HG03378 (cell line): ENCODE data around the gene ZKSCAN5.
"Not testable (repeated sequence)": the region's sequence is repeated elsewhere in the genome, so short reads cannot be mapped to it uniquely, and the experiment has no call there.

Experiments used
- ATAC-seq: cut with Tn5 transposase; IDR thresholded peaks from one replicate; pipeline ENCODE4 v1.9.1; 2021; ENCODE audit warnings: mild to moderate bottlenecking, moderate library complexity; ENCODE audit not compliant: unreplicated experiment

ZKSCAN5 gene

DNA sequence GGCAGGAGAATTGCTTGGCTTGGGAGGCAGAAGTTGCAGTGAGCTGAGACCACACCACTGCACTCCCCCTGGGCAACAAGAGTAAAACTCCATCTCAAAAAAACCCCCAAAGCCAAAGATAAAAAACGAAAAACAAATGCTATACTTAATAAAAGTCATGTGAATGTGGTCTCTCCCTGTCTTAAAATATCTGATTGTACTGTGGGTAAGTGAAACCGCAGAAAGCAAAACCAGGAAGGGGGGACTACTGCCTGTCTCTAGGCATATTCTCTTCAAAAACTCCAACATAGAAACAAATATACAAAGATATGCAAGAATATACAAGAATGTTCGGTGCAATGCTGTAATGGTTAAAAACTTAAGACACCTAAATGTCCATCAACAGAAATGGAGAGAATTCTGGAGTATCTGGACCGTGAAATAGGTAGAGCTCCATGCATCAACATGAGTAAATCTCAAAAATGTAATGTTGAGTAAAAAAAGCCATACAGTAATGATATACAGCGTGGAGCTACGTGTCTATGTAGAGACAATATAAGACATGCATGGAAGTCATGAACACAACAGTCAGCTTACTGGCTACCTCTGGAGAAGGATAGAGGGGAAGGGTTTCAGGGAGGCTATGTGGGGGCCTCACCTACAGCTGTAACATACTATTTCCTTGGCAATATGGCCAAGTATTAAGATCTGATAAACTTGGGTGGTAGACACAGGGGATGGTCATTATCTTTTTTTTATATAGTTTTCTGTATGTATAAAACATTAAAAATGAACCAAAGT, 6.5 kb upstream of the ZKSCAN5 start:
- no peak for ATAC-seq

- ATAC-seq, result no peak
Observed at GRCh38 chr7:99498546-99498944, 5.9 kb upstream of the ZKSCAN5 start.

GRCh38 chr7:99499371-99499720, 5.1 kb upstream of the ZKSCAN5 start:
- peak; percentile 14 for ATAC-seq

DNA sequence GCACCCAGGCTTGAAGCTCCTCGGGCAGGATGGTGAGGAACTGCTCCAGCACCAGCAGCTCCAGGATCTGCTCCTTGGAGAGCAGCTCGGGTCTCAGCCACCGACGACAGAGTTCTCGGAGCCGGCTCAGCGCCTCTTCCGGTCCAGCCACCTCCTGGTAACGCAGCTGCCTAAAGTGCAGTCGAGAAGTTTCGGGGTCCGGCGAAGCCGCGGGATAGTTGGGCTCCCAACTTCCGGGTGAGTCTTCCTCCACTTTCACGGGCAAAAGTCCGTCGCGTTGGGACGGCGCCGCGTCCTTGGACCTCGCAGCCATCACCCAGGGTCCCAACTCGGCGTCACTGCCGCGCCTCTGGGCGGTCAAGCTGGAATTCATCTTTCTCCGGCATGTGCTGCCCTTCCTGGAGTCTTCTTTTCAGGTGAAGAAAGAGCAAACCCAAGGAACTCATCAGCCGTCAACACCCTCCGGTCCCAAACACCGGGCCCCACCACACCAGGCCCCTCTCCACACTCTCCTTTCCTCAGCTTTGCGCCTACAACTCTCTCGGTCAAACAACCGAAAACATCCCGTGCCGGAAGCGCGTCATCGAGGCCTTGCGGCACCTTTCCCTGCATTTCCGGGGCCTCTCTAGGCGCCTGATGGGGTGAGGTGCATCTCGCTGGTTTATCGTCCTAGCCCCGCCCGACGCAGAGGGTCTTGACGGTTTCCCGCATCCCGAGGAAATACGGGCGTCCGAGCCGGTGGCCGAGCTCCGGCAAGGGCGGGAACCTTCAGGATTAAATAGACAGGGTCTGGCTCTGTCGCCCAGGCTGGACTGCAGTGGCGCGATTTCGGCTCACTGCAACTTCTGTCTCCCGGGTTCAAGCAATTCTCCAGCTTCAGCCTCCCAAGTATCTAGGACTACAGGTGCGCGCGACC, 4.5 kb upstream of the ZKSCAN5 start, which contains the start of gene ZNF394:
Gene ZNF394 (minus strand): TSS at position 561 of the 916 bp plus-strand sequence. CDS start 188 bp downstream, at position 373.
- peak; percentile 44 for ATAC-seq

- ATAC-seq, result no peak
Observed at GRCh38 chr7:99500637-99501009, 3.8 kb upstream of the ZKSCAN5 start.

GRCh38 chr7:99501236-99501635, 3.2 kb upstream of the ZKSCAN5 start:
- ATAC-seq, result not testable (repeated sequence)

DNA sequence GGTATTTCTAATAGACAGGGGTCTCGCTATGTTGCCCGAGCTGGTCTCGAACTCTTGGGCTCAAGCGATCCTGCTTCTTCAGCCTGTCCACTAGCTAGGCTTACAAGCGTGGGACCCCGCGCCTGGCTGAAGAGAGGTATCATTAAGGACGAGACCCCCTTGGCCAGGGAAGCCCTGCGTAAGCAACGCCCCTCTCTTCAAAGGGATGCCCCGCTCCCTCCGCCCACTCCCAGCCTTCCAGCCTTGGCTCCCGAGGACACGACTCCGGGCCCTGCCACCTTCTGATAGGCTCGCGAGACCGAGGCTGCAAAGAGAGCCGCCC, 220 bp upstream of the ZKSCAN5 start:
- no peak for ATAC-seq

- no peak for ATAC-seq
Observed at GRCh38 chr7:99505324-99505662, 831 bp downstream of the ZKSCAN5 start.

- ATAC-seq, result no peak
Observed at GRCh38 chr7:99514050-99514449, 9.6 kb downstream of the ZKSCAN5 start.

DNA sequence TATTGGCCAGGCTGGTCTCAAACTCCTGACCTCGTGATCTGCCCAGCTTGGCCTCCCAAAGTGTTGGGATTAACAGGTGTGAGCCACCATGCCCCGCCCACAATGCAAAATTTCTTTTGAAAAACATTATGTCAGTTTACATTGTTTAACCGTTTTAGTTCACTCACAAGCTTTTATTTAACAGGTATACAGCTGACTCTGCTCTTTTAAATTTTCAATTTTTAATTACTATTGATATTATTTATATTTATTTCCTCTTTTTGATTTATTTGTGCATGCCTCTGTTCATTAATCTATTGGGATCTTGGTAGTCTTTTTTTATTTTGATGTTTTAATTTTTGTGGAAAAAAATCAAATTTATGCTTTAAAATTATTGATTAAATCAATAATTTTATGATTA, 16.9 kb downstream of the ZKSCAN5 start:
- ATAC-seq, result no peak

- ATAC-seq, result no peak
Observed at GRCh38 chr7:99525713-99526440, 21.4 kb downstream of the ZKSCAN5 start.

DNA sequence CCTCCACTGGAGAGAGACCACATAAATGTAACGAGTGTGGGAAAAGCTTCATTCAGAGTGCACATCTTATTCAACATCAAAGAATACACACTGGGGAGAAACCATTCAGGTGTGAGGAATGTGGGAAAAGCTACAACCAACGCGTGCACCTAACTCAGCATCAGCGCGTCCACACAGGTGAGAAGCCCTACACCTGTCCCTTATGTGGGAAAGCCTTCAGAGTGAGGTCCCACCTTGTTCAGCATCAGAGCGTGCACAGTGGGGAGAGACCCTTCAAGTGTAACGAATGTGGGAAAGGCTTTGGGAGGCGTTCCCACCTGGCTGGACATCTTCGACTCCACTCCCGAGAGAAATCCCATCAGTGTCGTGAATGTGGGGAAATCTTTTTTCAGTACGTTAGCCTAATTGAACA, 26.9 kb downstream of the ZKSCAN5 start:
- no peak for ATAC-seq

GRCh38 chr7:99535667-99536066, 31.2 kb downstream of the ZKSCAN5 start:
- ATAC-seq, result no peak

DNA sequence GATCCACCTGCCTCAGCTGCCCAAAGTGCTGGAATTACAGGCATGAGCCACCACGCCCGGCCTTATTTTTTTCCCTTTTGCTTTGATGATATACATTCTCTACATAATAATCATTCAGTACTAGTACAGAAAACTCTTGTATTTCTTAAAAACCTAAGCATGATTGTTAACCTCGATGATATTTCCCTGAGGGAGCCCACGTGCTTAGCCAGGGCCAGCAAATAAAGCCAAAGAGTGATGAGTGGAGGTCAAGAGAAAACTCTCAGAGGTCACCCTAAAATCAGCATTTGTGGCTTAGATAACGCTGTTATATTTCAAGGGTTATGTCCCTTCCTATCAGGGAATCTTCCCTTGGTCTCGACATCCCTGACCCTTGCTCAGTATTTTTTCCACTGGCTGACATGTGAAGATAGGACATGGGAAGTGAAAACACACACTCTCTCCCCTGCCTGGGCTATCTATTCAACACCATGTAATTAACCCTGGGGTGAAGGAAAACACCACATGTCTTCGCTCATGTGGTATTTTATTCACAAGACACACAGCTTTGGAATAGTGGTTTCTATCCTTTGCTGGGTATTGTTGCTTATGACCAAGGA, 34.9 kb downstream of the ZKSCAN5 start:
- no peak for ATAC-seq

GRCh38 chr7:99540542-99540941, 36.1 kb downstream of the ZKSCAN5 start:
- no peak for ATAC-seq

- ATAC-seq, result no peak
Observed at GRCh38 chr7:99541212-99541611, 36.8 kb downstream of the ZKSCAN5 start.

- ATAC-seq, result no peak
Observed at GRCh38 chr7:99543081-99543671, 38.7 kb downstream of the ZKSCAN5 start.

DNA sequence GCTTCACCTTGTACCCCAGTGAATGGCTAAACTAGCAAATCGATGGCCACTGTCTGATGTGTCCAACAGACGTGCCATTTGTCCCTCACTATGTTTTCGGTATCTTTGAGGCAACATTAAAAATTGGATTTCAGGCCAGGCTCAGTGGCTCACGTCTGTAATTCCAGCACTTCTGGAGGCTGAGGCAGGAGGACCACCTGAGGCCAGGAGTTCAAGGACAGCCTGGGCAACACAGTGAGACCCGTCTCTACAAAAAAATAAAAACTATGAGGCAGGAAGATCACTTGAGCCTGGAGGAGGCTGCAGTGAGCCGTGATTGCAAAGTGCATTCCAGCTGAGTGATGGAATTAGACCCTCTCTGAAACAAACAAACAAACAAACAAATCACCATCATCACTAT, 39.5 kb downstream of the ZKSCAN5 start:
- ATAC-seq, result no peak

DNA sequence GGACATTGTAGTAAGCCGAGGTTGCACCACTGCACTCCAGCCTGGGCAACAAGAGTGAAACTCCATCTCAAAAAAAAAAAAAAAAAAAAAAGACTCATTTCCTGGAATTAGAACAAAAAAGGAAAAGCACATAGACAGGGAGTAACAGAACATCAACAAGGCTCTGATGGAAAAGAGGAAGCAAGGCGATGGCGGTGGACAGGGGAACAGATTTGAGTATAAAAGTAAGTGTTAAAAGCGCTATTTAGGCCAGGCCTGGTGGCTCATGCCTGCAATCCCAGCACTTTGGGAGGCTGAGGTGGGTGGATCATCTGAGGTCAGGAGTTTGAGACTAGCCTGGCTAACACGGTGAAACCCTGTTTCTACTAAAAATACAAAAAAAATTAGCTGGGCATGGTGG, 40.8 kb downstream of the ZKSCAN5 start:
- ATAC-seq, result not testable (repeated sequence)

DNA sequence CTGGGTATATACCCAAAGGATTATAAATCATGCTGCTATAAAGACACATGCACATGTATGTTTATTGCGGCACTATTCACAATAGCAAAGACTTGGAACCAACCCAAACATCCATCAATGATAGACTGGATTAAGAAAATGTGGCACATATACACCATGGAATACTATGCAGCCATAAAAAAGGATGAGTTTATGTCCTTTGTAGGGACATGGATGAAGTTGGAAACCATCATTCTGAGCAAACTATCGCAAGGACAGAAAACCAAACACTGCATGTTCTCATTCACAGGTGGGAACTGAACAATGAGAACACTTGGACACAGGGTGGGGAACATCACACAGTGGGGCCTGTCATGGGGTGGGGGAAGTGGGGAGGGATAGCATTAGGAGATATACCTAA, 45.1 kb downstream of the ZKSCAN5 start:
- ATAC-seq, result not testable (repeated sequence)

DNA sequence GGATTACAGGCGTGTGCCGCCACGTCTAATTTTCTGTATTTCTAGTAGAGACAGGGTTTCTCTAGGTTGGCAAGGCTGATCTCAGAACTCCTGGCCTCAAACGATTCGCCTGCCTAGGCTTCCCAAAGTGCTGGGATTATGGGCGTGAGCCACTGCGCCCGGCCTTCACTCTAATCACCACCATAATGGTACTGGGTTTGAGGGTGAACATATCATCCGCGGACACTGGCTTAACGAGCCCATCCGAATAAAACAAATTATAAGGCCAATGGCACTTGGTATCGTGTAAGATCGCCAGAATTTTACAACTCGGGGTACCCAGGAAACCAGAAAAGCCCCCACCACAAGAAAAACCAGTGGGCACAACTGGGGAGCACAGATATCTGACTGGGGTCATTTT, 46.9 kb downstream of the ZKSCAN5 start:
- ATAC-seq, result no peak
